ENCODE measurements around the gene TMEM63B.

- no peak for TF ChIP-seq CTCF (conservative IDR thresholded peaks at IDR 0.05)
- no peak for TF ChIP-seq ZFX (IDR thresholded peaks at IDR 0.05)
Observed at GRCh38 chr6:44182911-44183390, 55.6 kb downstream of the TMEM63B start.
